ENCODE measurements around the gene KLHL12. TPM values are rescaled to one million over a fixed set of nuclear protein-coding genes. Genes with fewer than 3 reads are reported as not detected.
"Not testable (repeated sequence)": the region's sequence is repeated elsewhere in the genome, so short reads cannot be mapped to it uniquely, and the experiment has no call there.

KLHL12 gene
- total RNA-seq, 1 donor from 2014 or later, result 24.9 TPM

DNA sequence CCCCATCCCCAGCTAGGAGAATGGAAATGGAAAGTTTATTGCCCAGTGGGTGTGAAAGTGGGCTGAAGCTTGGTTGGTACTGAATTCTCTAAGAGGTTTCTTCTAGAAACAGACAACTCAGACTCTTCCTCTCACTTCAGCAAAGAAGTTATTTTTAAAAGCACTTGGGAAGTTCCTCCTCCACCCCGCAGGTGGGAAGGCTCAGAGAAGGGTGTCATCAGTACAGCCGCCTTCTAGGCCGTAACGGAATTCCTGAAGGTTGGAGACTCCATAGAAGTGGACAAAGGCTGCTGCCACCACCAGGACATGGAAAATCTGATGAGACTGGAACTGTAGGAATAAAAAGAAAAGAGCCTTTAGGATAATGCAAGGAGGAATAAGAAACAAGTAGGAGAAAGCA is 14.3 kb upstream of the KLHL12 start:
- TF ChIP-seq, protein P1, sequence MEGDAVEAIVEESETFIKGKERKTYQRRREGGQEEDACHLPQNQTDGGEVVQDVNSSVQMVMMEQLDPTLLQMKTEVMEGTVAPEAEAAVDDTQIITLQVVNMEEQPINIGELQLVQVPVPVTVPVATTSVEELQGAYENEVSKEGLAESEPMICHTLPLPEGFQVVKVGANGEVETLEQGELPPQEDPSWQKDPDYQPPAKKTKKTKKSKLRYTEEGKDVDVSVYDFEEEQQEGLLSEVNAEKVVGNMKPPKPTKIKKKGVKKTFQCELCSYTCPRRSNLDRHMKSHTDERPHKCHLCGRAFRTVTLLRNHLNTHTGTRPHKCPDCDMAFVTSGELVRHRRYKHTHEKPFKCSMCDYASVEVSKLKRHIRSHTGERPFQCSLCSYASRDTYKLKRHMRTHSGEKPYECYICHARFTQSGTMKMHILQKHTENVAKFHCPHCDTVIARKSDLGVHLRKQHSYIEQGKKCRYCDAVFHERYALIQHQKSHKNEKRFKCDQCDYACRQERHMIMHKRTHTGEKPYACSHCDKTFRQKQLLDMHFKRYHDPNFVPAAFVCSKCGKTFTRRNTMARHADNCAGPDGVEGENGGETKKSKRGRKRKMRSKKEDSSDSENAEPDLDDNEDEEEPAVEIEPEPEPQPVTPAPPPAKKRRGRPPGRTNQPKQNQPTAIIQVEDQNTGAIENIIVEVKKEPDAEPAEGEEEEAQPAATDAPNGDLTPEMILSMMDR (IDR thresholded peaks at IDR 0.05; ENCODE audit: insufficient read depth, low read depth, low read length), result no peak
- TF ChIP-seq EZH2 (IDR thresholded peaks at IDR 0.05; ENCODE audit: insufficient read depth, low read length), result no peak
- Mint-ChIP-seq H3K36me3 (ENCODE audit: low read depth, unreplicated experiment) (peaks cover 14% of the 10 kb centered on the region), H3K9me3 (ENCODE audit: unreplicated experiment) (no peaks in the 10 kb centered on the region), H3K27me3 (ENCODE audit: low read depth, unreplicated experiment) (no peaks in the 10 kb centered on the region), H3K4me1 (ENCODE audit: low read depth, unreplicated experiment) (no peaks in the 10 kb centered on the region), H3K4me3 (ENCODE audit: unreplicated experiment) (no peak overlapping the region), H3K27ac (ENCODE audit: unreplicated experiment) (no peak overlapping the region)
- Histone ChIP-seq H4K20me1 (ENCODE audit: insufficient read depth, low read length) (peaks cover 20% of the 10 kb centered on the region), H3K9ac (ENCODE audit: low read length) (no peak overlapping the region), H3K27me3 (ENCODE audit: insufficient read depth, low read length) (no peaks in the 10 kb centered on the region), H3K27ac (ENCODE audit: low read depth, low read length) (no peak overlapping the region), H3K36me3 (ENCODE audit: insufficient read depth, low read length) (peaks cover 57% of the 10 kb centered on the region), H3K4me2 (ENCODE audit: low read length) (no peak overlapping the region), H3K4me3 (ENCODE audit: insufficient read depth, low read depth, low read length) (no peak overlapping the region), H2AFZ (ENCODE audit: low read depth, low read length) (no peak overlapping the region), H3K4me1 (ENCODE audit: insufficient read depth, low read length) (no peaks in the 10 kb centered on the region), H3K9me3 (ENCODE audit: insufficient read depth, low read depth, low read length) (no peaks in the 10 kb centered on the region), H3K79me2 (ENCODE audit: insufficient read depth, low read length) (no peaks in the 10 kb centered on the region)
- FAIRE-seq (no peak), DNase-seq (ENCODE audit: low read depth) (no peak)

DNA sequence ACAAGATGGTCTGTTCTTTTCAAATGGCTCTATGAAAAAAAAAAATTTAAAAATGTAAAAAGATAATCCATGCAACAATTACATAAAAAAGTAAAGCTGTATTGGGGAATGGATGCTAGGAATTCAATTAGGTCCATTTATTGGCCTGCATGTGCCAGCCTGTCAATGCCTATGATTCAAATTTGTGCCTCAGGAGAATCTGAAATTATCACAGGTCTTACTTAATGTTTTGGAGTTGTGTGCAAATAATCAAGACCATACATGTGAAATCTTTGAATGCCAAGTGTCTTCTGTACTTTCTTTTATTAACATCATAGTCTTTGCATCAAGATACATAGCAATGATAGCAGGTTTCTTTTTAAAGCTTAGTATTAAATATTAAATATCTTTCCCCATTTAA is 13.5 kb upstream of the KLHL12 start:
- no peak overlapping the region for H3K27ac Mint-ChIP-seq (ENCODE audit: unreplicated experiment)
- H3K4me3 Mint-ChIP-seq (ENCODE audit: unreplicated experiment), result no peak overlapping the region
- Histone ChIP-seq H3K4me1 (ENCODE audit: insufficient read depth, low read length) (no peaks in the 10 kb centered on the region), H3K27me3 (ENCODE audit: insufficient read depth, low read length) (no peaks in the 10 kb centered on the region), H3K4me3 (ENCODE audit: insufficient read depth, low read depth, low read length) (no peak overlapping the region), H2AFZ (ENCODE audit: low read depth, low read length) (no peak overlapping the region), H3K4me2 (ENCODE audit: low read length) (no peak overlapping the region), H4K20me1 (ENCODE audit: insufficient read depth, low read length) (peaks cover 16% of the 10 kb centered on the region), H3K27ac (ENCODE audit: low read depth, low read length) (no peak overlapping the region), H3K79me2 (ENCODE audit: insufficient read depth, low read length) (no peaks in the 10 kb centered on the region), H3K9me3 (ENCODE audit: insufficient read depth, low read depth, low read length) (no peaks in the 10 kb centered on the region), H3K36me3 (ENCODE audit: insufficient read depth, low read length) (peaks cover 49% of the 10 kb centered on the region), H3K9ac (ENCODE audit: low read length) (no peak overlapping the region)
- H3K4me1 Mint-ChIP-seq (ENCODE audit: low read depth, unreplicated experiment), result no peaks in the 10 kb centered on the region
- DNase-seq (ENCODE audit: low read depth) (no peak), FAIRE-seq (no peak)
- peaks cover 12% of the 10 kb centered on the region for H3K36me3 Mint-ChIP-seq (ENCODE audit: low read depth, unreplicated experiment)
- H3K27me3 Mint-ChIP-seq (ENCODE audit: low read depth, unreplicated experiment), result no peaks in the 10 kb centered on the region
- TF ChIP-seq, protein P1 (IDR thresholded peaks at IDR 0.05; ENCODE audit: insufficient read depth, low read depth, low read length), result no peak
- no peak for TF ChIP-seq EZH2 (IDR thresholded peaks at IDR 0.05; ENCODE audit: insufficient read depth, low read length)
- H3K9me3 Mint-ChIP-seq (ENCODE audit: unreplicated experiment), result no peaks in the 10 kb centered on the region

DNA sequence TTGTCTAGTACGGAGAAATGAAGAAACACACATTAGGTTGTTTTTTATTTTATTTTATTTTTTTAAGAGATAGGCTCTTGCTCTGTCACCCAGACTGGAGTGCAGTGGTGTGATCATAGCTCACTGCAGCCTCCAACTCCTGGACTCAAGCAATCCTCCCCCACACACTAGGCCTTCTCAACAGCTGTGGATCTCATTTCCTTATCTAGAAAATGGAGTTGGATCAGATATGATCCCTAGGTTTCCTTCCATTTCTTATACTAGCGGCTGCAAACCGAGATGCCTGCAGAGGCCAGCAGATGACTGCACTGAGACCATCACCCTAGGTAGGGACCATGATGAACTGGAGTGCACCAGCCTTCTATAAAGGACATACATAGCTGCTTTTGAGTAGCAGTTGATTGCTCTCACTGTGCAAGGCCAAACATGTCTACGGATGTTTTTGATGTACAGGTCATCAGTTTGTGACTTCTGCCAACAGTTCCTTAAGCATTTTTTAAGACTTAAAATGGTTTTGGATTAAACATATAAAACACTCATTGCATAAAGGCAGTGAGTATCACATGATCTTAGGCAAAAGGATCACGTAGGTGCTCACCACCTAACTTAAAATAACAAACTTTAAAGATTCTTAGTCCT is 11.4 kb upstream of the KLHL12 start:
- peaks cover 4% of the 10 kb centered on the region for H3K27me3 Mint-ChIP-seq (ENCODE audit: low read depth, unreplicated experiment)
- DNase-seq (ENCODE audit: low read depth), result no peak
- H2AFZ ChIP-seq (ENCODE audit: low read depth, low read length), result no peak overlapping the region
- H3K4me3 Mint-ChIP-seq (ENCODE audit: unreplicated experiment), result no peak overlapping the region
- no peak for TF ChIP-seq EZH2 (IDR thresholded peaks at IDR 0.05; ENCODE audit: insufficient read depth, low read length)
- H3K4me1 Mint-ChIP-seq (ENCODE audit: low read depth, unreplicated experiment), result no peaks in the 10 kb centered on the region
- H3K27me3 ChIP-seq (ENCODE audit: insufficient read depth, low read length), result no peaks in the 10 kb centered on the region
- H3K4me2 ChIP-seq (ENCODE audit: low read length), result no peak overlapping the region
- H3K9me3 Mint-ChIP-seq (ENCODE audit: unreplicated experiment), result no peaks in the 10 kb centered on the region
- H3K4me1 ChIP-seq (ENCODE audit: insufficient read depth, low read length), result no peaks in the 10 kb centered on the region
- H3K27ac ChIP-seq (ENCODE audit: low read depth, low read length), result no peak overlapping the region
- no peak for FAIRE-seq
- no peak overlapping the region for H3K27ac Mint-ChIP-seq (ENCODE audit: unreplicated experiment)
- no peaks in the 10 kb centered on the region for H3K79me2 ChIP-seq (ENCODE audit: insufficient read depth, low read length)
- H3K9ac ChIP-seq (ENCODE audit: low read length), result no peak overlapping the region
- no peak overlapping the region for H3K4me3 ChIP-seq (ENCODE audit: insufficient read depth, low read depth, low read length)
- H3K9me3 ChIP-seq (ENCODE audit: insufficient read depth, low read depth, low read length), result no peaks in the 10 kb centered on the region
- peaks cover 6% of the 10 kb centered on the region for H3K36me3 Mint-ChIP-seq (ENCODE audit: low read depth, unreplicated experiment)
- peaks cover 29% of the 10 kb centered on the region for H3K36me3 ChIP-seq (ENCODE audit: insufficient read depth, low read length)
- H4K20me1 ChIP-seq (ENCODE audit: insufficient read depth, low read length), result peaks cover 2% of the 10 kb centered on the region

DNA sequence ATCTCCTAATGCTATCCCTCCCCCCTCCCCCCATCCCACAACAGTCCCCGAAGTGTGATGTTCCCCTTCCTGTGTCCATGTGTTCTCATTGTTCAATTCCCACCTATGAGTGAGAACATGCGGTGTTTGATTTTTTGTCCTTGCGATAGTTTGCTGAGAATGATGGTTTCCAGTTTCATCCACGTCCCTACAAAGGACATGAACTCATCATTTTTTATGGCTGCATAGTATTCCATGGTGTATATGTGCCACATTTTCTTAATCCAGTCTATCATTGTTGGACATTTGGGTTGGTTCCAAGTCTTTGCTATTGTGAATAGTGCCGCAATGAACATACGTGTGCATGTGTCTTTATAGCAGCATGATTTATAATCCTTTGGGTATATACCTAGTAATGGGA is 9.4 kb upstream of the KLHL12 start:
- not testable (repeated sequence) for H3K27me3 ChIP-seq (ENCODE audit: insufficient read depth, low read length); H3K4me1 Mint-ChIP-seq (ENCODE audit: low read depth, unreplicated experiment); H3K9me3 ChIP-seq (ENCODE audit: insufficient read depth, low read depth, low read length); H3K4me1 ChIP-seq (ENCODE audit: insufficient read depth, low read length); H3K4me3 ChIP-seq (ENCODE audit: insufficient read depth, low read depth, low read length); H3K9ac ChIP-seq (ENCODE audit: low read length); FAIRE-seq; DNase-seq (ENCODE audit: low read depth); H3K36me3 Mint-ChIP-seq (ENCODE audit: low read depth, unreplicated experiment); H3K4me3 Mint-ChIP-seq (ENCODE audit: unreplicated experiment); H4K20me1 ChIP-seq (ENCODE audit: insufficient read depth, low read length); H3K4me2 ChIP-seq (ENCODE audit: low read length); H2AFZ ChIP-seq (ENCODE audit: low read depth, low read length); H3K27ac Mint-ChIP-seq (ENCODE audit: unreplicated experiment); H3K9me3 Mint-ChIP-seq (ENCODE audit: unreplicated experiment); H3K27ac ChIP-seq (ENCODE audit: low read depth, low read length); H3K79me2 ChIP-seq (ENCODE audit: insufficient read depth, low read length)
- peaks cover 16% of the 10 kb centered on the region for H3K36me3 ChIP-seq (ENCODE audit: insufficient read depth, low read length)
- peaks cover 11% of the 10 kb centered on the region for H3K27me3 Mint-ChIP-seq (ENCODE audit: low read depth, unreplicated experiment)

Measured in astrocyte (in vitro differentiated cells and primary cell).